ENCODE results near the gene C15orf40. TPM values are rescaled to one million over a fixed set of nuclear protein-coding genes. Genes with fewer than 3 reads are reported as not detected.

C15orf40 gene
- total RNA-seq, 1 donor from 2014 or later: 14.7 TPM

- H3K9me3 Mint-ChIP-seq (ENCODE audit: low read depth): no peaks in the 10 kb centered on the region
- H3K27me3 Mint-ChIP-seq (ENCODE audit: low read depth): peaks cover 4% of the 10 kb centered on the region
- TF ChIP-seq CTCF (IDR thresholded peaks at IDR 0.05): no peak
- H3K27ac Mint-ChIP-seq (ENCODE audit: unreplicated experiment): no peak overlapping the region
- no peak overlapping the region for H3K4me3 Mint-ChIP-seq (ENCODE audit: unreplicated experiment)
- DNase-seq (ENCODE audit: low spot score): no peak
- H3K4me1 Mint-ChIP-seq (ENCODE audit: low read depth): no peaks in the 10 kb centered on the region
- no peaks in the 10 kb centered on the region for H3K36me3 Mint-ChIP-seq (ENCODE audit: low read depth)
Measured at GRCh38 chr15:82946155-82946701, 65.2 kb downstream of the C15orf40 start.

- H3K4me1 Mint-ChIP-seq (ENCODE audit: low read depth): no peaks in the 10 kb centered on the region
- no peak overlapping the region for H3K27ac Mint-ChIP-seq (ENCODE audit: unreplicated experiment)
- H3K36me3 Mint-ChIP-seq (ENCODE audit: low read depth): no peaks in the 10 kb centered on the region
- peaks cover 4% of the 10 kb centered on the region for H3K27me3 Mint-ChIP-seq (ENCODE audit: low read depth)
- no peak for DNase-seq (ENCODE audit: low spot score)
- no peak for TF ChIP-seq CTCF (IDR thresholded peaks at IDR 0.05)
- no peaks in the 10 kb centered on the region for H3K9me3 Mint-ChIP-seq (ENCODE audit: low read depth)
- H3K4me3 Mint-ChIP-seq (ENCODE audit: unreplicated experiment): no peak overlapping the region
Measured at GRCh38 chr15:82945326-82945725, 66.1 kb downstream of the C15orf40 start.

- Mint-ChIP-seq H3K9me3 (ENCODE audit: low read depth) (no peaks in the 10 kb centered on the region), H3K27me3 (ENCODE audit: low read depth) (peaks cover 4% of the 10 kb centered on the region), H3K4me1 (ENCODE audit: low read depth) (no peaks in the 10 kb centered on the region), H3K4me3 (ENCODE audit: unreplicated experiment) (no peak overlapping the region), H3K36me3 (ENCODE audit: low read depth) (no peaks in the 10 kb centered on the region), H3K27ac (ENCODE audit: unreplicated experiment) (no peak overlapping the region)
- no peak for TF ChIP-seq CTCF (IDR thresholded peaks at IDR 0.05)
- no peak for DNase-seq (ENCODE audit: low spot score)
Measured at GRCh38 chr15:82944821-82945220, 66.6 kb downstream of the C15orf40 start.

- Mint-ChIP-seq H3K27me3 (ENCODE audit: low read depth) (peaks cover 4% of the 10 kb centered on the region), H3K36me3 (ENCODE audit: low read depth) (no peaks in the 10 kb centered on the region)
Measured at GRCh38 chr15:82944056-82944455, 67.4 kb downstream of the C15orf40 start.

GRCh38 chr15:82943176-82943575 is 68.3 kb downstream of the C15orf40 start:
- no peaks in the 10 kb centered on the region for H3K4me1 Mint-ChIP-seq (ENCODE audit: low read depth)
- TF ChIP-seq CTCF (IDR thresholded peaks at IDR 0.05): no peak

More at GRCh38 chr15:82944056-82944455, 67.4 kb downstream of the C15orf40 start:
- no peaks in the 10 kb centered on the region for H3K4me1 Mint-ChIP-seq (ENCODE audit: low read depth)
- H3K27ac Mint-ChIP-seq (ENCODE audit: unreplicated experiment): no peak overlapping the region
- H3K4me3 Mint-ChIP-seq (ENCODE audit: unreplicated experiment): no peak overlapping the region
- no peaks in the 10 kb centered on the region for H3K9me3 Mint-ChIP-seq (ENCODE audit: low read depth)
- no peak for DNase-seq (ENCODE audit: low spot score)
- no peak for TF ChIP-seq CTCF (IDR thresholded peaks at IDR 0.05)

More at GRCh38 chr15:82943176-82943575, 68.3 kb downstream of the C15orf40 start:
- Mint-ChIP-seq H3K9me3 (ENCODE audit: low read depth) (peaks cover 4% of the 10 kb centered on the region), H3K4me3 (ENCODE audit: unreplicated experiment) (no peak overlapping the region), H3K27ac (ENCODE audit: unreplicated experiment) (no peak overlapping the region), H3K27me3 (ENCODE audit: low read depth) (peaks cover 4% of the 10 kb centered on the region), H3K36me3 (ENCODE audit: low read depth) (no peaks in the 10 kb centered on the region)
- DNase-seq (ENCODE audit: low spot score): no peak
